ENCODE data around the gene ACSBG1. TPM values are rescaled to one million over a fixed set of nuclear protein-coding genes. Genes with fewer than 3 reads are reported as not detected.

ACSBG1 gene
- 1 to 10 TPM; 3.5 to 7.9 TPM for total RNA-seq
- 1 to 10 TPM in 1 of 2 donors, under 1 TPM in 1; 0.47 to 1.5 TPM for polyA plus RNA-seq
- long read RNA-seq, donor 1: 0 reads
- long read RNA-seq, donor 2: 0 reads
- long read RNA-seq, donor 3: 0 reads
- long read RNA-seq, donor 4: 0 reads
- long read RNA-seq, donor 5: 0 reads

GRCh38 chr15:78234515-78235040 lies at the start of gene ACSBG1:
TSS of gene ACSBG1 (minus strand) at chr15:78234565. CDS start at chr15:78234501, 64 bp downstream.
- Histone ChIP-seq H3K27ac (ENCODE audit: low read depth in 1 of 2, low read length in 1 of 2) (no peak within 1 kb of the TSS), H3K27me3 (ENCODE audit: control insufficient read depth in 3 of 3, insufficient read depth in 3 of 3, low read length in 2 of 3) (no peaks in the 10 kb centered on the region), H3K9me3 (ENCODE audit: control insufficient read depth in 4 of 4, insufficient read depth in 3 of 4, low read length in 3 of 4) (peaks cover 0 to 1% (median 0%) of the 10 kb centered on the region in 4 donors), H3K4me1 (ENCODE audit: control insufficient read depth in 5 of 5, insufficient read depth in 5 of 5, low read length in 5 of 5) (no peaks in the 10 kb centered on the region), H3K9ac (ENCODE audit: insufficient read depth in 1 of 2, low read length in 2 of 2) (no peak within 1 kb of the TSS), H3K36me3 (ENCODE audit: control insufficient read depth in 4 of 4, insufficient read depth in 4 of 4, low read length in 4 of 4) (no peaks in the 10 kb centered on the region), H3K4me3 (no peak within 1 kb of the TSS)
- TF ChIP-seq CTCF (IDR thresholded peaks at IDR 0.05; ENCODE audit: control extremely low read depth, extremely low read depth): no peak
- WGBS, 2 donors: 66% methylated on average over 6 of the region's 6 CpGs
- ATAC-seq (ENCODE audit: insufficient read depth, low FRiP score) (no peak), DNase-seq (no peak)

- ATAC-seq (ENCODE audit: insufficient read depth, low FRiP score) (no peak), DNase-seq (no peak)
- no peaks in the 10 kb centered on the region for H3K27me3 ChIP-seq (ENCODE audit: control insufficient read depth in 3 of 3, insufficient read depth in 3 of 3, low read length in 2 of 3)
- 95% methylated on average over 2 of the region's 2 CpGs for WGBS, 2 donors
- H3K36me3 ChIP-seq (ENCODE audit: control insufficient read depth in 4 of 4, insufficient read depth in 4 of 4, low read length in 4 of 4): peaks cover 24 to 42% (median 38%) of the 10 kb centered on the region in 4 donors
- no peak overlapping the region for H3K4me3 ChIP-seq
- H3K27ac ChIP-seq (ENCODE audit: low read depth in 1 of 2, low read length in 1 of 2): no peak overlapping the region
- no peak for TF ChIP-seq CTCF (IDR thresholded peaks at IDR 0.05; ENCODE audit: control extremely low read depth, extremely low read depth)
- H3K9ac ChIP-seq (ENCODE audit: insufficient read depth in 1 of 2, low read length in 2 of 2): no peak overlapping the region
- H3K9me3 ChIP-seq (ENCODE audit: control insufficient read depth in 4 of 4, insufficient read depth in 3 of 4, low read length in 3 of 4): no peaks in the 10 kb centered on the region
- peaks cover 0 to 2% (median 0%) of the 10 kb centered on the region in 5 donors for H3K4me1 ChIP-seq (ENCODE audit: control insufficient read depth in 5 of 5, insufficient read depth in 5 of 5, low read length in 5 of 5)
Observed at GRCh38 chr15:78282324-78282723, 48.0 kb upstream of the ACSBG1 start.

GRCh38 chr15:78280319-78281072 lies 46.1 kb upstream of the ACSBG1 start:
- no peak for ATAC-seq (ENCODE audit: insufficient read depth, low FRiP score)
- WGBS, 2 donors: 95 to 96% methylated on average over 13 of the region's 13 CpGs
- Histone ChIP-seq H3K9ac (ENCODE audit: insufficient read depth in 1 of 2, low read length in 2 of 2) (no peak overlapping the region), H3K4me3 (no peak overlapping the region), H3K4me1 (ENCODE audit: control insufficient read depth in 5 of 5, insufficient read depth in 5 of 5, low read length in 5 of 5) (peaks cover 0 to 2% (median 0%) of the 10 kb centered on the region in 5 donors), H3K36me3 (ENCODE audit: control insufficient read depth in 4 of 4, insufficient read depth in 4 of 4, low read length in 4 of 4) (peaks cover 13 to 40% (median 35%) of the 10 kb centered on the region in 4 donors), H3K27ac (ENCODE audit: low read depth in 1 of 2, low read length in 1 of 2) (no peak overlapping the region), H3K27me3 (ENCODE audit: control insufficient read depth in 3 of 3, insufficient read depth in 3 of 3, low read length in 2 of 3) (no peaks in the 10 kb centered on the region), H3K9me3 (ENCODE audit: control insufficient read depth in 4 of 4, insufficient read depth in 3 of 4, low read length in 3 of 4) (no peaks in the 10 kb centered on the region)
- DNase-seq: no peak
- TF ChIP-seq CTCF (IDR thresholded peaks at IDR 0.05; ENCODE audit: control extremely low read depth, extremely low read depth): no peak

Measured in lung (tissue), 16 donors.